Liver (tissue), 9 donors: ENCODE results near the gene MARVELD3. TPM values are rescaled to one million over a fixed set of nuclear protein-coding genes. Genes with fewer than 3 reads are reported as not detected.

Experiments
- DNase-seq: peaks from one replicate; pipeline ENCODE4 v3.0.0-alpha.2; 2017; ENCODE audit warnings: low spot score
- H3K27ac ChIP-seq, 2 donors: one replicate each; pipeline ENCODE4 v1.7.0; 2013; ENCODE audit warnings: inconsistent platforms in 2 of 2, low read length in 2 of 2, control low read depth in 1 of 2, low read depth in 1 of 2, mild to moderate bottlenecking in 1 of 2
- H3K27me3 ChIP-seq, 4 donors: one replicate each; pipeline versions ENCODE4 v1.6.1 to v1.7.0; 2013; ENCODE audit warnings: low read length in 3 of 4, inconsistent platforms in 1 of 4, mild to moderate bottlenecking in 1 of 4, moderate library complexity in 1 of 4; ENCODE audit not compliant: control insufficient read depth in 4 of 4, insufficient read depth in 4 of 4
- H3K36me3 ChIP-seq, 4 donors: one replicate each; pipeline versions ENCODE4 v1.6.1 to v1.7.0; 2013; ENCODE audit warnings: low read length in 3 of 4, mild to moderate bottlenecking in 3 of 4, low read depth in 1 of 4, moderate library complexity in 1 of 4; ENCODE audit not compliant: control insufficient read depth in 4 of 4, insufficient read depth in 3 of 4
- H3K4me1 ChIP-seq, 4 donors: one replicate each; pipeline versions ENCODE4 v1.6.1 to v1.7.0; 2013; ENCODE audit warnings: low read length in 3 of 4, mild to moderate bottlenecking in 3 of 4, moderate library complexity in 1 of 4; ENCODE audit not compliant: control insufficient read depth in 4 of 4, insufficient read depth in 4 of 4
- H3K4me3 ChIP-seq, 3 donors: one replicate each; pipeline versions ENCODE4 v1.6.1 to v1.7.0; 2013; ENCODE audit warnings: low read length in 3 of 3, control low read depth in 1 of 3, low read depth in 1 of 3, mild to moderate bottlenecking in 1 of 3
- H3K9ac ChIP-seq, 2 donors: one replicate each; pipeline ENCODE4 v1.7.0; 2013; ENCODE audit warnings: low read length in 2 of 2, mild to moderate bottlenecking in 2 of 2, moderate library complexity in 2 of 2, control low read depth in 1 of 2, low read depth in 1 of 2
- H3K9me3 ChIP-seq, 4 donors: one replicate each; pipeline versions ENCODE4 v1.6.1 to v1.7.0; 2013; ENCODE audit warnings: low read length in 3 of 4; ENCODE audit not compliant: control insufficient read depth in 4 of 4
- EGR1 ChIP-seq, 2 donors: IDR thresholded peaks; 2 replicates each; pipeline ENCODE4 v1.6.1; 2016 to 2018; ENCODE audit warnings: antibody characterized with exemption in 2 of 2, low read depth in 2 of 2
- FOXA1 ChIP-seq: IDR thresholded peaks from 2 replicates; pipeline ENCODE4 v1.6.1; 2016; ENCODE audit warnings: antibody characterized with exemption
- FOXA2 ChIP-seq: IDR thresholded peaks from 2 replicates; pipeline ENCODE4 v1.6.1; 2016; ENCODE audit warnings: antibody characterized with exemption
- GABPA ChIP-seq, 2 donors: IDR thresholded peaks in 1 of 2; conservative IDR thresholded peaks in 1 of 2; 2 replicates each; pipeline ENCODE4 v1.6.1; 2016; ENCODE audit warnings: antibody characterized with exemption in 2 of 2, mild to moderate bottlenecking in 1 of 2, moderate library complexity in 1 of 2
- HNF4A ChIP-seq, 2 donors: conservative IDR thresholded peaks; 2 replicates each; pipeline ENCODE4 v1.6.1; 2016; ENCODE audit warnings: antibody characterized with exemption in 2 of 2, mild to moderate bottlenecking in 2 of 2
- HNF4G ChIP-seq: IDR thresholded peaks from 2 replicates; pipeline ENCODE4 v1.6.1; 2016; ENCODE audit warnings: antibody characterized with exemption
- JUND ChIP-seq, 2 donors: IDR thresholded peaks; 2 replicates each; pipeline ENCODE4 v1.6.1; 2016; ENCODE audit warnings: antibody characterized with exemption in 2 of 2
- NR2F2 ChIP-seq: IDR thresholded peaks from 2 replicates; pipeline ENCODE4 v1.6.1; 2016; ENCODE audit warnings: antibody characterized with exemption
- RAD21 ChIP-seq, 2 donors: IDR thresholded peaks; 2 replicates each; pipeline ENCODE4 v1.6.1; 2016; ENCODE audit warnings: antibody characterized with exemption in 2 of 2, mild to moderate bottlenecking in 2 of 2
- RXRA ChIP-seq, 2 donors: IDR thresholded peaks; 2 replicates each; pipeline ENCODE4 v1.6.1; 2017 to 2018; ENCODE audit warnings: antibody characterized with exemption in 2 of 2, mild to moderate bottlenecking in 1 of 2
- SP1 ChIP-seq: IDR thresholded peaks from 2 replicates; pipeline ENCODE4 v1.6.1; 2018; ENCODE audit warnings: antibody characterized with exemption, mild to moderate bottlenecking
- TAF1 ChIP-seq: conservative IDR thresholded peaks from 2 replicates; pipeline ENCODE4 v1.6.1; 2016; ENCODE audit warnings: antibody characterized with exemption, mild to moderate bottlenecking
- YY1 ChIP-seq: IDR thresholded peaks from 2 replicates; pipeline ENCODE4 v1.6.1; 2016; ENCODE audit warnings: antibody characterized with exemption, mild to moderate bottlenecking
- WGBS: extraction: QIAGEN DNeasy Blood & Tissue Kit; methylation state at CpG from one replicate; pipeline ENCODE4 v1.1.7; 2013; 5-methylcytosine and 5-hydroxymethylcytosine counted together
- polyA plus RNA-seq, 2 donors: library from polyadenylated mRNA; stranded (reverse) in 1 of 2; unstranded in 1 of 2; fragments of 200-250 nt in 1 of 2; fragments of >200 nt in 1 of 2; fragmentation: Nextera tagmentation in 1 of 2; extraction: Ambion mirVana in 1 of 2; gene quantifications; one replicate each; pipeline versions ENCODE4 v1.2.1 to v1.2.3, GENCODE V29; 2013 to 2015
- total RNA-seq, 2 donors: library from RNA; depleted of rRNA; stranded (reverse); fragments of >200 nt; gene quantifications; one replicate each; pipeline ENCODE4 v1.2.3, GENCODE V29; 2014
- TF ChIP-seq, protein P1 (sequence below): IDR thresholded peaks from 2 replicates; pipeline ENCODE4 v1.6.1; 2016; ENCODE audit warnings: antibody characterized with exemption
- TF ChIP-seq, protein P2 (sequence below): IDR thresholded peaks from 2 replicates; pipeline ENCODE4 v1.6.1; 2016; ENCODE audit warnings: antibody characterized with exemption
- TF ChIP-seq, protein P3 (sequence below): fragments of 150-350 bp; IDR thresholded peaks from 2 replicates; pipeline ENCODE4 v1.5.1; 2017; ENCODE audit warnings: improper control_type of control experiment, low read depth, low read length; ENCODE audit not compliant: missing input control
- TF ChIP-seq, protein P4 (sequence below): IDR thresholded peaks from 2 replicates; pipeline ENCODE4 v1.6.1; 2016; ENCODE audit warnings: antibody characterized with exemption, mild to moderate bottlenecking
- TF ChIP-seq, protein P5 (sequence below): IDR thresholded peaks from 2 replicates; pipeline ENCODE4 v1.6.1; 2016; ENCODE audit warnings: antibody characterized with exemption
- donor health status: healthy.
- donor health status: healthy.
- donor health status: healthy.
- donor health status: healthy.
- donor health status: healthy.

MARVELD3 gene
- total and polyA plus RNA-seq, 4 donors, result 1.8 to 4.9 (median 4.1) TPM

DNA sequence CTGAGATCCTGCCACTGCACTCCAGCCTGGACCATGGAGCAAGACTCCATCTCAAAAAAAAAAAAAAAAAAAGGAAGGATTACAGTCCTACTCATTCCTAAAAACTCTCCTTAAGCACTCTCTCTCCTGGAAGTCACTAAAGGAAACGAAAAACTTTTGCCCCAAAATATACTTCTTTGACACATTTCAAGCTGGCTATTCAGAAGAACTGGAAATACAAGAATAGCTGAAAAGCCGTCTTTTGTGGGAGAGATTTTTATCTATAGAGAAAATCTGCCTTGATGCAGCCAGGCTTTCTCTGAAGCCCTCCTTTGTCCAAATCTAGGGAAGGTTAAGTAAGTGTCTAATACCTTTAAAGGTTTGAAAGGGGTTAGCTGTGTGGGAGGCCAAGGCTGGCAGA, 16.9 kb upstream of the MARVELD3 start:
- no peaks in the 10 kb centered on the region for H3K36me3 ChIP-seq
- no peaks in the 10 kb centered on the region for H3K27me3 ChIP-seq
- TF ChIP-seq, protein P1, sequence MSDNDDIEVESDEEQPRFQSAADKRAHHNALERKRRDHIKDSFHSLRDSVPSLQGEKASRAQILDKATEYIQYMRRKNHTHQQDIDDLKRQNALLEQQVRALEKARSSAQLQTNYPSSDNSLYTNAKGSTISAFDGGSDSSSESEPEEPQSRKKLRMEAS, result no peak
- TF ChIP-seq NR2F2 (no peak), RXRA (IDR thresholded peaks at IDR 0.05) (no peak), YY1 (no peak), EGR1 (IDR thresholded peaks at IDR 0.05; ENCODE audit: low read depth in 2 of 2) (no peak)
- H3K9ac ChIP-seq, result no peak overlapping the region
- H3K27ac ChIP-seq, result no peak overlapping the region
- no peaks in the 10 kb centered on the region for H3K9me3 ChIP-seq
- peaks cover 1 to 11% (median 8%) of the 10 kb centered on the region in 4 donors for H3K4me1 ChIP-seq
- no peak overlapping the region for H3K4me3 ChIP-seq
- WGBS, result 62% methylated on average over 2 of the region's 2 CpGs
- no peak for DNase-seq

DNA sequence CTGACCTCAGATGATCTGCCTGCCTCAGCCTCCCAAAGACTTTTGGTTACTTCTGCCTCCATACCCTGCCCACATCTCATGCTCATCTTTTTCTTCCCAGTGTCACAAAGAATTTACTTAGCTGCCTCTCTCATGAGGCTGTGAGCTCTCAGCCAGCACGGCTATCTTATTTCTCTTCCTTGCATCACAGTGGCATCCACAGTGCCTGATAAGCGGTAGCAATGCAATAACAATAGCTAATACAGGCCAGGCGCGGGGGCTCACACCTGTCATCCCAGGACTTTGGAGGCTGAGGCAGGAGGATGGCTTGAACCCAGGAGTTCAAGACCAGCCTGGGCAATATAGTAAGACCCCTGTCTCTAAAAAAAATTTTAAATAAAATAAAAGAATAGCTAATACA, 15.5 kb upstream of the MARVELD3 start:
- H3K4me3 ChIP-seq, result no peak overlapping the region
- H3K9ac ChIP-seq, result no peak overlapping the region
- H3K36me3 ChIP-seq, result no peaks in the 10 kb centered on the region
- TF ChIP-seq, protein P2, sequence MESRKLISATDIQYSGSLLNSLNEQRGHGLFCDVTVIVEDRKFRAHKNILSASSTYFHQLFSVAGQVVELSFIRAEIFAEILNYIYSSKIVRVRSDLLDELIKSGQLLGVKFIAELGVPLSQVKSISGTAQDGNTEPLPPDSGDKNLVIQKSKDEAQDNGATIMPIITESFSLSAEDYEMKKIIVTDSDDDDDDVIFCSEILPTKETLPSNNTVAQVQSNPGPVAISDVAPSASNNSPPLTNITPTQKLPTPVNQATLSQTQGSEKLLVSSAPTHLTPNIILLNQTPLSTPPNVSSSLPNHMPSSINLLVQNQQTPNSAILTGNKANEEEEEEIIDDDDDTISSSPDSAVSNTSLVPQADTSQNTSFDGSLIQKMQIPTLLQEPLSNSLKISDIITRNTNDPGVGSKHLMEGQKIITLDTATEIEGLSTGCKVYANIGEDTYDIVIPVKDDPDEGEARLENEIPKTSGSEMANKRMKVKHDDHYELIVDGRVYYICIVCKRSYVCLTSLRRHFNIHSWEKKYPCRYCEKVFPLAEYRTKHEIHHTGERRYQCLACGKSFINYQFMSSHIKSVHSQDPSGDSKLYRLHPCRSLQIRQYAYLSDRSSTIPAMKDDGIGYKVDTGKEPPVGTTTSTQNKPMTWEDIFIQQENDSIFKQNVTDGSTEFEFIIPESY, result no peak
- TF ChIP-seq YY1, result no peak
- TF ChIP-seq HNF4A (conservative IDR thresholded peaks at IDR 0.05), result no peak
- no peak for TF ChIP-seq HNF4G
- TF ChIP-seq, protein P3, sequence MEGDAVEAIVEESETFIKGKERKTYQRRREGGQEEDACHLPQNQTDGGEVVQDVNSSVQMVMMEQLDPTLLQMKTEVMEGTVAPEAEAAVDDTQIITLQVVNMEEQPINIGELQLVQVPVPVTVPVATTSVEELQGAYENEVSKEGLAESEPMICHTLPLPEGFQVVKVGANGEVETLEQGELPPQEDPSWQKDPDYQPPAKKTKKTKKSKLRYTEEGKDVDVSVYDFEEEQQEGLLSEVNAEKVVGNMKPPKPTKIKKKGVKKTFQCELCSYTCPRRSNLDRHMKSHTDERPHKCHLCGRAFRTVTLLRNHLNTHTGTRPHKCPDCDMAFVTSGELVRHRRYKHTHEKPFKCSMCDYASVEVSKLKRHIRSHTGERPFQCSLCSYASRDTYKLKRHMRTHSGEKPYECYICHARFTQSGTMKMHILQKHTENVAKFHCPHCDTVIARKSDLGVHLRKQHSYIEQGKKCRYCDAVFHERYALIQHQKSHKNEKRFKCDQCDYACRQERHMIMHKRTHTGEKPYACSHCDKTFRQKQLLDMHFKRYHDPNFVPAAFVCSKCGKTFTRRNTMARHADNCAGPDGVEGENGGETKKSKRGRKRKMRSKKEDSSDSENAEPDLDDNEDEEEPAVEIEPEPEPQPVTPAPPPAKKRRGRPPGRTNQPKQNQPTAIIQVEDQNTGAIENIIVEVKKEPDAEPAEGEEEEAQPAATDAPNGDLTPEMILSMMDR, result no peak
- TF ChIP-seq TAF1, result no peak
- TF ChIP-seq FOXA2, result no peak
- no peak for TF ChIP-seq EGR1 (IDR thresholded peaks at IDR 0.05; ENCODE audit: low read depth in 2 of 2)
- TF ChIP-seq RXRA (IDR thresholded peaks at IDR 0.05), result no peak
- no peak for TF ChIP-seq SP1
- no peak for TF ChIP-seq NR2F2
- TF ChIP-seq, protein P4, sequence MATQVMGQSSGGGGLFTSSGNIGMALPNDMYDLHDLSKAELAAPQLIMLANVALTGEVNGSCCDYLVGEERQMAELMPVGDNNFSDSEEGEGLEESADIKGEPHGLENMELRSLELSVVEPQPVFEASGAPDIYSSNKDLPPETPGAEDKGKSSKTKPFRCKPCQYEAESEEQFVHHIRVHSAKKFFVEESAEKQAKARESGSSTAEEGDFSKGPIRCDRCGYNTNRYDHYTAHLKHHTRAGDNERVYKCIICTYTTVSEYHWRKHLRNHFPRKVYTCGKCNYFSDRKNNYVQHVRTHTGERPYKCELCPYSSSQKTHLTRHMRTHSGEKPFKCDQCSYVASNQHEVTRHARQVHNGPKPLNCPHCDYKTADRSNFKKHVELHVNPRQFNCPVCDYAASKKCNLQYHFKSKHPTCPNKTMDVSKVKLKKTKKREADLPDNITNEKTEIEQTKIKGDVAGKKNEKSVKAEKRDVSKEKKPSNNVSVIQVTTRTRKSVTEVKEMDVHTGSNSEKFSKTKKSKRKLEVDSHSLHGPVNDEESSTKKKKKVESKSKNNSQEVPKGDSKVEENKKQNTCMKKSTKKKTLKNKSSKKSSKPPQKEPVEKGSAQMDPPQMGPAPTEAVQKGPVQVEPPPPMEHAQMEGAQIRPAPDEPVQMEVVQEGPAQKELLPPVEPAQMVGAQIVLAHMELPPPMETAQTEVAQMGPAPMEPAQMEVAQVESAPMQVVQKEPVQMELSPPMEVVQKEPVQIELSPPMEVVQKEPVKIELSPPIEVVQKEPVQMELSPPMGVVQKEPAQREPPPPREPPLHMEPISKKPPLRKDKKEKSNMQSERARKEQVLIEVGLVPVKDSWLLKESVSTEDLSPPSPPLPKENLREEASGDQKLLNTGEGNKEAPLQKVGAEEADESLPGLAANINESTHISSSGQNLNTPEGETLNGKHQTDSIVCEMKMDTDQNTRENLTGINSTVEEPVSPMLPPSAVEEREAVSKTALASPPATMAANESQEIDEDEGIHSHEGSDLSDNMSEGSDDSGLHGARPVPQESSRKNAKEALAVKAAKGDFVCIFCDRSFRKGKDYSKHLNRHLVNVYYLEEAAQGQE, result no peak
- TF ChIP-seq, protein P1, result no peak
- no peak for TF ChIP-seq JUND (IDR thresholded peaks at IDR 0.05)
- TF ChIP-seq, protein P5, sequence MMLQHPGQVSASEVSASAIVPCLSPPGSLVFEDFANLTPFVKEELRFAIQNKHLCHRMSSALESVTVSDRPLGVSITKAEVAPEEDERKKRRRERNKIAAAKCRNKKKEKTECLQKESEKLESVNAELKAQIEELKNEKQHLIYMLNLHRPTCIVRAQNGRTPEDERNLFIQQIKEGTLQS, result no peak
- TF ChIP-seq GABPA (IDR thresholded peaks at IDR 0.05 in 1 of 2, conservative IDR thresholded peaks at IDR 0.05 in 1 of 2), result no peak
- TF ChIP-seq FOXA1, result no peak
- TF ChIP-seq RAD21 (IDR thresholded peaks at IDR 0.05), result no peak
- H3K9me3 ChIP-seq, result no peaks in the 10 kb centered on the region
- no peak for DNase-seq
- peaks cover 1 to 11% (median 8%) of the 10 kb centered on the region in 4 donors for H3K4me1 ChIP-seq
- H3K27me3 ChIP-seq, result no peaks in the 10 kb centered on the region
- no peak overlapping the region for H3K27ac ChIP-seq
- 78% methylated on average over 4 of the region's 4 CpGs for WGBS
